ENCODE results near the gene CHGA. TPM values are rescaled to one million over a fixed set of nuclear protein-coding genes. Genes with fewer than 3 reads are reported as not detected.

CHGA gene, protein sequence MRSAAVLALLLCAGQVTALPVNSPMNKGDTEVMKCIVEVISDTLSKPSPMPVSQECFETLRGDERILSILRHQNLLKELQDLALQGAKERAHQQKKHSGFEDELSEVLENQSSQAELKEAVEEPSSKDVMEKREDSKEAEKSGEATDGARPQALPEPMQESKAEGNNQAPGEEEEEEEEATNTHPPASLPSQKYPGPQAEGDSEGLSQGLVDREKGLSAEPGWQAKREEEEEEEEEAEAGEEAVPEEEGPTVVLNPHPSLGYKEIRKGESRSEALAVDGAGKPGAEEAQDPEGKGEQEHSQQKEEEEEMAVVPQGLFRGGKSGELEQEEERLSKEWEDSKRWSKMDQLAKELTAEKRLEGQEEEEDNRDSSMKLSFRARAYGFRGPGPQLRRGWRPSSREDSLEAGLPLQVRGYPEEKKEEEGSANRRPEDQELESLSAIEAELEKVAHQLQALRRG
- total RNA-seq (2021; ENCODE audit: unreplicated experiment) (not detected), Bru-seq, nascent RNA (not detected), BruChase-seq, experiment 1, labeled RNA remaining after a 6-hour chase (not detected), BruChase-seq, experiment 2, labeled RNA remaining after a 2-hour chase (not detected)
- polyA plus RNA-seq (2012) = 0.09 TPM in 1 of 2 replicates, not detected in the other
- long read RNA-seq = 0 reads

DNA sequence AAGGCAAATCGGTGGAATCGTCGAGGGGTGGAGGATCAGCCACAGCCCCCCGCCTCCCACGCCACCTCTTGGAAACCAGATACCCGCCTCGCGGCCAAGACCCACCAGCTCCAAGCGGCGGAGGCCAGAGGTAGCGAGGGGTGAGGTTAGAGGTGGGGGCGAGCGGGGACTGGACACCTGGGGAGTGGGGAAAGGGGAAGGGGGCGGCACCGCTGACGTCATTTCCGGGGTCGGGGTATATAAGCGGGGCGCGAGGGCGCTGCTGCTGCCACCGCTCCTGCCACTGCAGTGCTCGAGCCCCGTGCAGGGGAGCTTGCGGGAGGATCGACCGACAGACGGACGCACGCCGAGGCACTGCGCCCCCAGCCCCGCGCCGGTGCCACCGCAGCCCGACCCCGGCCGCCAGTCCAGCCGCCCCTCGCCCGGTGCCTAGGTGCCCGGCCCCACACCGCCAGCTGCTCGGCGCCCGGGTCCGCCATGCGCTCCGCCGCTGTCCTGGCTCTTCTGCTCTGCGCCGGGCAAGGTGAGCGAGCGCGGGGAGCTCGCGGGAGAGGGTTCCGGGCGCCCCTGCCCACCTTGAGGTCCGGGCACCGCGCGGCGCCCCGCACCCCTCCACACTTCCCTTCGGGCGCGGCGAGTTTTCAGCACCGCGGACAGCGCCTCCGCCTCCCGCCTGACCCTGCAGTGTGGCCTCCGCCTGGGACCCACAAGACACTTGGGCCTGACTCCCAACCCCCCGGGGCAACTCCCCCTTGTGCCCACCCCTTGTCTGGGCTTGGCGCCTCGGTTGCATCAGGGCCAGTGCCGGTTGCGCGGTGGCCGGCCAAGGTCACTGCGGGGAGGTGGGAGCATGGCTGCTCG lies at the start of gene CHGA:
Gene CHGA (plus strand): TSS at position 268 of the 861 bp plus-strand sequence. CDS start 210 bp downstream, at position 478.
- intact Hi-C loops (cut with micrococcal nuclease) = no loop called here
- Histone ChIP-seq H3K4me2 (ENCODE audit: low read length) (no peak within 1 kb of the TSS), H2AFZ (ENCODE audit: low read depth, low read length, poor library complexity, severe bottlenecking) (no peak within 1 kb of the TSS), H3K36me3 (ENCODE audit: control insufficient read depth in 1 of 2, insufficient read depth in 2 of 2, low read length in 2 of 2) (no peaks in the 10 kb centered on the region), H3K9me2 (ENCODE audit: insufficient read depth) (no peaks in the 10 kb centered on the region), H3K9ac (ENCODE audit: low read length) (no peak within 1 kb of the TSS), H3K9me3 (ENCODE audit: control insufficient read depth in 1 of 2, insufficient read depth in 1 of 2, low read depth in 1 of 2, low read length in 2 of 2) (no peaks in the 10 kb centered on the region), H4K20me1 (ENCODE audit: insufficient read depth) (no peaks in the 10 kb centered on the region), H3K4me3 (replicated peaks in 1 of 2; ENCODE audit: low read depth in 1 of 2, low read length in 2 of 2) (no peak within 1 kb of the TSS), H3K27ac (ENCODE audit: low read depth, low read length) (no peak within 1 kb of the TSS), H3K79me2 (ENCODE audit: insufficient read depth, low read length) (no peaks in the 10 kb centered on the region), H3K27me3 (ENCODE audit: insufficient read depth, low read length) (peaks cover 27% of the 10 kb centered on the region; the same call in 1 of the 2 replicates), H3K4me1 (ENCODE audit: control insufficient read depth in 1 of 2, insufficient read depth in 2 of 2, low read length in 2 of 2) (no peaks in the 10 kb centered on the region)
- DNase-seq (ENCODE audit: low read depth, low spot score) (no peak), ATAC-seq (peak; percentile 37; the same call in 1 of the 2 replicates)
- POLR2A ChIA-PET = no interaction called here
- no peak for TF ChIP-seq SP1 (IDR thresholded peaks at IDR 0.05; ENCODE audit: low read depth)
- no peak for TF ChIP-seq EZH2 (IDR thresholded peaks at IDR 0.05)
- TF ChIP-seq RAD21 (IDR thresholded peaks at IDR 0.05; ENCODE audit: low read depth) = no peak
- TF ChIP-seq, protein P1, sequence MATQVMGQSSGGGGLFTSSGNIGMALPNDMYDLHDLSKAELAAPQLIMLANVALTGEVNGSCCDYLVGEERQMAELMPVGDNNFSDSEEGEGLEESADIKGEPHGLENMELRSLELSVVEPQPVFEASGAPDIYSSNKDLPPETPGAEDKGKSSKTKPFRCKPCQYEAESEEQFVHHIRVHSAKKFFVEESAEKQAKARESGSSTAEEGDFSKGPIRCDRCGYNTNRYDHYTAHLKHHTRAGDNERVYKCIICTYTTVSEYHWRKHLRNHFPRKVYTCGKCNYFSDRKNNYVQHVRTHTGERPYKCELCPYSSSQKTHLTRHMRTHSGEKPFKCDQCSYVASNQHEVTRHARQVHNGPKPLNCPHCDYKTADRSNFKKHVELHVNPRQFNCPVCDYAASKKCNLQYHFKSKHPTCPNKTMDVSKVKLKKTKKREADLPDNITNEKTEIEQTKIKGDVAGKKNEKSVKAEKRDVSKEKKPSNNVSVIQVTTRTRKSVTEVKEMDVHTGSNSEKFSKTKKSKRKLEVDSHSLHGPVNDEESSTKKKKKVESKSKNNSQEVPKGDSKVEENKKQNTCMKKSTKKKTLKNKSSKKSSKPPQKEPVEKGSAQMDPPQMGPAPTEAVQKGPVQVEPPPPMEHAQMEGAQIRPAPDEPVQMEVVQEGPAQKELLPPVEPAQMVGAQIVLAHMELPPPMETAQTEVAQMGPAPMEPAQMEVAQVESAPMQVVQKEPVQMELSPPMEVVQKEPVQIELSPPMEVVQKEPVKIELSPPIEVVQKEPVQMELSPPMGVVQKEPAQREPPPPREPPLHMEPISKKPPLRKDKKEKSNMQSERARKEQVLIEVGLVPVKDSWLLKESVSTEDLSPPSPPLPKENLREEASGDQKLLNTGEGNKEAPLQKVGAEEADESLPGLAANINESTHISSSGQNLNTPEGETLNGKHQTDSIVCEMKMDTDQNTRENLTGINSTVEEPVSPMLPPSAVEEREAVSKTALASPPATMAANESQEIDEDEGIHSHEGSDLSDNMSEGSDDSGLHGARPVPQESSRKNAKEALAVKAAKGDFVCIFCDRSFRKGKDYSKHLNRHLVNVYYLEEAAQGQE (IDR thresholded peaks at IDR 0.05; ENCODE audit: low read depth) = peak; percentile 84
- TF ChIP-seq, protein P2, sequence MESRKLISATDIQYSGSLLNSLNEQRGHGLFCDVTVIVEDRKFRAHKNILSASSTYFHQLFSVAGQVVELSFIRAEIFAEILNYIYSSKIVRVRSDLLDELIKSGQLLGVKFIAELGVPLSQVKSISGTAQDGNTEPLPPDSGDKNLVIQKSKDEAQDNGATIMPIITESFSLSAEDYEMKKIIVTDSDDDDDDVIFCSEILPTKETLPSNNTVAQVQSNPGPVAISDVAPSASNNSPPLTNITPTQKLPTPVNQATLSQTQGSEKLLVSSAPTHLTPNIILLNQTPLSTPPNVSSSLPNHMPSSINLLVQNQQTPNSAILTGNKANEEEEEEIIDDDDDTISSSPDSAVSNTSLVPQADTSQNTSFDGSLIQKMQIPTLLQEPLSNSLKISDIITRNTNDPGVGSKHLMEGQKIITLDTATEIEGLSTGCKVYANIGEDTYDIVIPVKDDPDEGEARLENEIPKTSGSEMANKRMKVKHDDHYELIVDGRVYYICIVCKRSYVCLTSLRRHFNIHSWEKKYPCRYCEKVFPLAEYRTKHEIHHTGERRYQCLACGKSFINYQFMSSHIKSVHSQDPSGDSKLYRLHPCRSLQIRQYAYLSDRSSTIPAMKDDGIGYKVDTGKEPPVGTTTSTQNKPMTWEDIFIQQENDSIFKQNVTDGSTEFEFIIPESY (IDR thresholded peaks at IDR 0.05; ENCODE audit: extremely low read depth, insufficient replicate concordance, low read length) = no peak
- no peak for TF ChIP-seq ELF1 (IDR thresholded peaks at IDR 0.05; ENCODE audit: borderline replicate concordance, low read depth)
- TF ChIP-seq, protein P3, sequence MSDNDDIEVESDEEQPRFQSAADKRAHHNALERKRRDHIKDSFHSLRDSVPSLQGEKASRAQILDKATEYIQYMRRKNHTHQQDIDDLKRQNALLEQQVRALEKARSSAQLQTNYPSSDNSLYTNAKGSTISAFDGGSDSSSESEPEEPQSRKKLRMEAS (IDR thresholded peaks at IDR 0.05) = no peak
- CTCF ChIA-PET = no interaction called here
- RAD21 ChIA-PET (ENCODE audit: low non-redundant PET in 1 of 2, low total read pairs in 2 of 2, uncharacterized antibody in 2 of 2, unreplicated experiment in 2 of 2) = no interaction called here
- no TSS peak for BruUV-seq (replicated peaks)

All from HCT116 (cell line).